ENCODE results near the gene REEP5.
"Not testable (repeated sequence)": the region's sequence is repeated elsewhere in the genome, so short reads cannot be mapped to it uniquely, and the experiment has no call there.

REEP5 gene

GRCh38 chr5:112931473-112931872 is 9.4 kb upstream of the REEP5 start:
- no peak for DNase-seq

GRCh38 chr5:112930082-112930344 is 8.0 kb upstream of the REEP5 start:
- no peak for DNase-seq

- DNase-seq = no peak
Observed at GRCh38 chr5:112929336-112930081, 7.5 kb upstream of the REEP5 start.

GRCh38 chr5:112923988-112924387 is 2.0 kb upstream of the REEP5 start:
- DNase-seq = no peak

- DNase-seq = no peak
Observed at GRCh38 chr5:112923148-112923917, 1.3 kb upstream of the REEP5 start.

GRCh38 chr5:112921026-112921832 is 798 bp downstream of the REEP5 start:
- peak; percentile 14 to 43 for DNase-seq

GRCh38 chr5:112919972-112920371 is 2.1 kb downstream of the REEP5 start:
- DNase-seq = no peak

- no peak for DNase-seq
Observed at GRCh38 chr5:112918679-112919078, 3.3 kb downstream of the REEP5 start.

- DNase-seq = no peak
Observed at GRCh38 chr5:112918136-112918535, 3.9 kb downstream of the REEP5 start.

GRCh38 chr5:112917453-112917995 is 4.5 kb downstream of the REEP5 start:
- no peak for DNase-seq

GRCh38 chr5:112915831-112916230 is 6.2 kb downstream of the REEP5 start:
- DNase-seq = no peak

GRCh38 chr5:112914584-112914983 is 7.4 kb downstream of the REEP5 start:
- DNase-seq = no peak

GRCh38 chr5:112910529-112910928 is 11.5 kb downstream of the REEP5 start:
- no peak for DNase-seq

- no peak for DNase-seq
Observed at GRCh38 chr5:112908854-112909253, 13.2 kb downstream of the REEP5 start.

GRCh38 chr5:112907166-112907631 is 14.8 kb downstream of the REEP5 start:
- DNase-seq = no peak

GRCh38 chr5:112906637-112907036 is 15.4 kb downstream of the REEP5 start:
- no peak for DNase-seq

GRCh38 chr5:112904996-112905395 is 17.0 kb downstream of the REEP5 start:
- DNase-seq = not testable (repeated sequence)

- DNase-seq = no peak
Observed at GRCh38 chr5:112902561-112902960, 19.5 kb downstream of the REEP5 start.

GRCh38 chr5:112895682-112896081 is 26.3 kb downstream of the REEP5 start:
- no peak for DNase-seq

- DNase-seq = no peak
Observed at GRCh38 chr5:112892776-112893175, 29.3 kb downstream of the REEP5 start.

- not testable (repeated sequence) for DNase-seq
Observed at GRCh38 chr5:112892066-112892465, 30.0 kb downstream of the REEP5 start.

GRCh38 chr5:112886975-112887374 is 35.1 kb downstream of the REEP5 start:
- DNase-seq = no peak

- DNase-seq = no peak
Observed at GRCh38 chr5:112885001-112885400, 37.0 kb downstream of the REEP5 start.

All from NCI-H187 (cell line).